Stimulated activated CD8-positive, alpha-beta memory T cell treated with anti-CD3 and anti-CD28 coated beads, Interleukin-12 subunit alpha, Interleukin-12 subunit beta, amount 100 ng/mL, for 1 hour (primary cell): ENCODE data around the gene LRP5.

ENCODE experiments used
- DNase-seq: peaks from one replicate; pipeline ENCODE4 v3.0.0-alpha.2; 2020; ENCODE audit warnings: low read depth

Gene LRP5

GRCh38 chr11:68347345-68347744, 35.0 kb downstream of the LRP5 start:
- no peak for DNase-seq

- no peak for DNase-seq
These were observed 35.5 kb downstream of the LRP5 start for GRCh38 chr11:68347841-68348240.

- no peak for DNase-seq
These were observed 37.3 kb downstream of the LRP5 start for GRCh38 chr11:68349461-68350249.

GRCh38 chr11:68350759-68351449, 38.5 kb downstream of the LRP5 start:
- DNase-seq = no peak

GRCh38 chr11:68351450-68352275, 39.3 kb downstream of the LRP5 start:
- no peak for DNase-seq

- DNase-seq = no peak
These were observed 40.2 kb downstream of the LRP5 start for GRCh38 chr11:68352591-68352990.

- DNase-seq = no peak
These were observed 40.7 kb downstream of the LRP5 start for GRCh38 chr11:68353118-68353517.

GRCh38 chr11:68353669-68354068, 41.3 kb downstream of the LRP5 start:
- DNase-seq = no peak

- no peak for DNase-seq
These were observed 41.9 kb downstream of the LRP5 start for GRCh38 chr11:68354148-68354872.

GRCh38 chr11:68355471-68355870, 43.1 kb downstream of the LRP5 start:
- no peak for DNase-seq

GRCh38 chr11:68357568-68357967, 45.2 kb downstream of the LRP5 start:
- DNase-seq = no peak

- DNase-seq = no peak
These were observed 46.0 kb downstream of the LRP5 start for GRCh38 chr11:68358416-68358815.

- no peak for DNase-seq
These were observed 49.3 kb downstream of the LRP5 start for GRCh38 chr11:68361702-68362101.

- DNase-seq = no peak
These were observed 50.5 kb downstream of the LRP5 start for GRCh38 chr11:68362801-68363379.

GRCh38 chr11:68363776-68364175, 51.4 kb downstream of the LRP5 start:
- no peak for DNase-seq

GRCh38 chr11:68364581-68364980, 52.2 kb downstream of the LRP5 start:
- DNase-seq = no peak

GRCh38 chr11:68365943-68366435, 53.6 kb downstream of the LRP5 start:
- no peak for DNase-seq

GRCh38 chr11:68367252-68367651, 54.9 kb downstream of the LRP5 start:
- no peak for DNase-seq

- DNase-seq = no peak
These were observed 57.4 kb downstream of the LRP5 start for GRCh38 chr11:68369756-68370155.

- DNase-seq = no peak
These were observed 58.1 kb downstream of the LRP5 start for GRCh38 chr11:68370211-68371111.
